GM18511 (cell line): ENCODE measurements around the gene WASF3.

Source experiments
- ATAC-seq: cut with Tn5 transposase; IDR thresholded peaks from one replicate; pipeline ENCODE4 v1.9.1; 2021; ENCODE audit warnings: mild to moderate bottlenecking, moderate library complexity; ENCODE audit not compliant: unreplicated experiment

Gene WASF3

GRCh38 chr13:26589226-26589625 lies 31.7 kb downstream of the WASF3 start:
- no peak for ATAC-seq

- ATAC-seq, result no peak
Observed at GRCh38 chr13:26589754-26590153, 32.3 kb downstream of the WASF3 start.

GRCh38 chr13:26590379-26590778 lies 32.9 kb downstream of the WASF3 start:
- ATAC-seq, result no peak

- no peak for ATAC-seq
Observed at GRCh38 chr13:26590951-26591350, 33.5 kb downstream of the WASF3 start.

GRCh38 chr13:26591672-26592071 lies 34.2 kb downstream of the WASF3 start:
- no peak for ATAC-seq

GRCh38 chr13:26593661-26594060 lies 36.2 kb downstream of the WASF3 start:
- ATAC-seq, result no peak

GRCh38 chr13:26594363-26594762 lies 36.9 kb downstream of the WASF3 start:
- no peak for ATAC-seq

- no peak for ATAC-seq
Observed at GRCh38 chr13:26596458-26596857, 39.0 kb downstream of the WASF3 start.

- ATAC-seq, result no peak
Observed at GRCh38 chr13:26599403-26599802, 41.9 kb downstream of the WASF3 start.

GRCh38 chr13:26599860-26600259 lies 42.4 kb downstream of the WASF3 start:
- ATAC-seq, result no peak

- no peak for ATAC-seq
Observed at GRCh38 chr13:26600343-26600742, 42.9 kb downstream of the WASF3 start.

GRCh38 chr13:26601669-26602068 lies 44.2 kb downstream of the WASF3 start:
- ATAC-seq, result no peak

GRCh38 chr13:26602783-26603182 lies 45.3 kb downstream of the WASF3 start:
- ATAC-seq, result no peak

- ATAC-seq, result no peak
Observed at GRCh38 chr13:26604784-26605545, 47.5 kb downstream of the WASF3 start.

- no peak for ATAC-seq
Observed at GRCh38 chr13:26605845-26606244, 48.4 kb downstream of the WASF3 start.

- no peak for ATAC-seq
Observed at GRCh38 chr13:26606631-26607030, 49.1 kb downstream of the WASF3 start.

GRCh38 chr13:26614721-26615120 lies 57.2 kb downstream of the WASF3 start:
- ATAC-seq, result no peak

- no peak for ATAC-seq
Observed at GRCh38 chr13:26616126-26616525, 58.6 kb downstream of the WASF3 start.

GRCh38 chr13:26618726-26619125 lies 61.2 kb downstream of the WASF3 start:
- ATAC-seq, result no peak

- ATAC-seq, result no peak
Observed at GRCh38 chr13:26619358-26619757, 61.9 kb downstream of the WASF3 start.

GRCh38 chr13:26621731-26622401 lies 64.4 kb downstream of the WASF3 start:
- ATAC-seq, result no peak

GRCh38 chr13:26623125-26623524 lies 65.6 kb downstream of the WASF3 start:
- ATAC-seq, result no peak

- ATAC-seq, result no peak
Observed at GRCh38 chr13:26624572-26624971, 67.1 kb downstream of the WASF3 start.
